Astrocyte (in vitro differentiated cells and primary cell): Measurements from ENCODE around the gene CACNB4. TPM values are rescaled to one million over a fixed set of nuclear protein-coding genes. Genes with fewer than 3 reads are reported as not detected.
"Not testable (repeated sequence)": the region's sequence is repeated elsewhere in the genome, so short reads cannot be mapped to it uniquely, and the experiment has no call there.

Source experiments
- DNase-seq: peaks from one replicate; pipeline ENCODE4 v3.0.0-alpha.2; 2010; ENCODE audit warnings: low read depth
- FAIRE-seq: peaks from 2 replicates; lab custom pipeline; 2011; peaks lifted over from hg19 to GRCh38; lab: Jason Lieb, UNC
- H2AFZ ChIP-seq: 2 replicates; pipeline ENCODE4 v1.6.0; 2012; ENCODE audit warnings: low read depth, low read length, inconsistent platforms
- H3K27ac ChIP-seq: 2 replicates; pipeline ENCODE4 v1.5.1; 2011; ENCODE audit warnings: low read depth, low read length, inconsistent platforms
- H3K27me3 ChIP-seq: 2 replicates; pipeline ENCODE4 v1.6.0; 2011; ENCODE audit warnings: low read length, inconsistent platforms; ENCODE audit not compliant: insufficient read depth
- H3K36me3 ChIP-seq: 2 replicates; pipeline ENCODE4 v1.5.1; 2011; ENCODE audit warnings: low read length, inconsistent platforms; ENCODE audit not compliant: insufficient read depth
- H3K4me1 ChIP-seq: 2 replicates; pipeline ENCODE4 v1.5.1; 2011; ENCODE audit warnings: low read length, inconsistent platforms; ENCODE audit not compliant: insufficient read depth
- H3K4me2 ChIP-seq: 2 replicates; pipeline ENCODE4 v1.6.0; 2012; ENCODE audit warnings: low read length, inconsistent platforms
- H3K4me3 ChIP-seq: 2 replicates; pipeline ENCODE4 v1.5.1; 2011; ENCODE audit warnings: low read depth, mild to moderate bottlenecking, low read length, inconsistent platforms; ENCODE audit not compliant: insufficient read depth
- H3K79me2 ChIP-seq: 2 replicates; pipeline ENCODE4 v1.6.0; 2012; ENCODE audit warnings: mild to moderate bottlenecking, low read length, inconsistent platforms; ENCODE audit not compliant: insufficient read depth
- H3K9ac ChIP-seq: 2 replicates; pipeline ENCODE4 v1.6.0; 2012; ENCODE audit warnings: mild to moderate bottlenecking, low read length, inconsistent platforms
- H3K9me3 ChIP-seq: 2 replicates; pipeline ENCODE4 v1.5.1; 2012; ENCODE audit warnings: low read depth, mild to moderate bottlenecking, low read length, inconsistent platforms; ENCODE audit not compliant: insufficient read depth
- H4K20me1 ChIP-seq: 2 replicates; pipeline ENCODE4 v1.6.0; 2012; ENCODE audit warnings: low read length, inconsistent platforms; ENCODE audit not compliant: insufficient read depth
- H3K27ac Mint-ChIP-seq: one replicate; pipeline ENCODE4 v1.8.0; 2021; ENCODE audit warnings: mild to moderate bottlenecking, mixed read lengths; ENCODE audit not compliant: unreplicated experiment
- H3K27me3 Mint-ChIP-seq: one replicate; pipeline ENCODE4 v1.8.0; 2021; ENCODE audit warnings: low read depth, mixed read lengths; ENCODE audit not compliant: unreplicated experiment
- H3K36me3 Mint-ChIP-seq: one replicate; pipeline ENCODE4 v1.8.0; 2021; ENCODE audit warnings: low read depth, mixed read lengths; ENCODE audit not compliant: unreplicated experiment
- H3K4me1 Mint-ChIP-seq: one replicate; pipeline ENCODE4 v1.8.0; 2021; ENCODE audit warnings: low read depth, mixed read lengths; ENCODE audit not compliant: unreplicated experiment
- H3K4me3 Mint-ChIP-seq: one replicate; pipeline ENCODE4 v1.8.0; 2021; ENCODE audit warnings: mild to moderate bottlenecking, moderate library complexity, mixed read lengths; ENCODE audit not compliant: unreplicated experiment
- H3K9me3 Mint-ChIP-seq: one replicate; pipeline ENCODE4 v1.8.0; 2021; ENCODE audit warnings: mild to moderate bottlenecking, mixed read lengths; ENCODE audit not compliant: unreplicated experiment
- CTCF ChIP-seq: IDR thresholded peaks from 2 replicates; pipeline ENCODE4 v1.5.1; 2011; ENCODE audit warnings: low read depth, mild to moderate bottlenecking, inconsistent platforms, low read length, moderate library complexity; ENCODE audit not compliant: insufficient read depth
- EZH2 ChIP-seq: IDR thresholded peaks from 2 replicates; pipeline ENCODE4 v1.6.1; 2012; ENCODE audit warnings: mild to moderate bottlenecking, low read length, inconsistent platforms; ENCODE audit not compliant: insufficient read depth
- total RNA-seq: library from RNA; stranded (reverse); gene quantifications from 2 replicates; pipeline ENCODE4 v1.2.1, GENCODE V29; 2021

CACNB4 gene
- total RNA-seq, 1 donor from 2014 or later: 1.8 TPM

GRCh38 chr2:151916632-151917031, 182.2 kb downstream of the CACNB4 start:
- H3K4me1 Mint-ChIP-seq: no peaks in the 10 kb centered on the region
- H3K9me3 ChIP-seq: no peaks in the 10 kb centered on the region
- H3K9ac ChIP-seq: no peak overlapping the region
- H3K79me2 ChIP-seq: no peaks in the 10 kb centered on the region
- H3K27me3 Mint-ChIP-seq: peaks cover 3% of the 10 kb centered on the region
- peaks cover 4% of the 10 kb centered on the region for H3K9me3 Mint-ChIP-seq
- H4K20me1 ChIP-seq: no peaks in the 10 kb centered on the region
- TF ChIP-seq CTCF (no peak), EZH2 (no peak)
- H3K36me3 Mint-ChIP-seq: no peaks in the 10 kb centered on the region
- no peak overlapping the region for H3K4me2 ChIP-seq
- H3K27ac Mint-ChIP-seq: no peak overlapping the region
- no peak overlapping the region for H2AFZ ChIP-seq
- H3K4me3 ChIP-seq: no peak overlapping the region
- H3K4me3 Mint-ChIP-seq: no peak overlapping the region
- no peak overlapping the region for H3K27ac ChIP-seq
- no peaks in the 10 kb centered on the region for H3K27me3 ChIP-seq
- no peaks in the 10 kb centered on the region for H3K4me1 ChIP-seq
- FAIRE-seq (no peak), DNase-seq (no peak)
- H3K36me3 ChIP-seq: no peaks in the 10 kb centered on the region

GRCh38 chr2:151915629-151916025, 183.2 kb downstream of the CACNB4 start:
- H3K9me3 ChIP-seq, H3K27ac Mint-ChIP-seq, H3K27me3 Mint-ChIP-seq, H3K4me3 Mint-ChIP-seq, H3K79me2 ChIP-seq, FAIRE-seq, H3K27ac ChIP-seq, H3K27me3 ChIP-seq, DNase-seq, H3K36me3 ChIP-seq, H3K9me3 Mint-ChIP-seq, H3K36me3 Mint-ChIP-seq, H3K4me2 ChIP-seq, H4K20me1 ChIP-seq, H3K9ac ChIP-seq, H3K4me1 Mint-ChIP-seq, H3K4me3 ChIP-seq, H2AFZ ChIP-seq, H3K4me1 ChIP-seq: not testable (repeated sequence)

GRCh38 chr2:151914989-151915628, 183.7 kb downstream of the CACNB4 start:
- no peak for FAIRE-seq
- Mint-ChIP-seq H3K27ac (no peak overlapping the region), H3K36me3 (no peaks in the 10 kb centered on the region)

More at GRCh38 chr2:151914989-151915628, 183.7 kb downstream of the CACNB4 start:
- no peaks in the 10 kb centered on the region for H3K9me3 ChIP-seq
- DNase-seq: no peak
- H2AFZ ChIP-seq: no peak overlapping the region
- no peak overlapping the region for H3K4me2 ChIP-seq
- no peaks in the 10 kb centered on the region for H3K4me1 Mint-ChIP-seq
- H3K4me3 Mint-ChIP-seq: no peak overlapping the region
- H3K9me3 Mint-ChIP-seq: peaks cover 7% of the 10 kb centered on the region
- no peaks in the 10 kb centered on the region for H3K4me1 ChIP-seq
- no peak for TF ChIP-seq EZH2
- TF ChIP-seq CTCF: no peak
- peaks cover 3% of the 10 kb centered on the region for H3K27me3 Mint-ChIP-seq
- no peak overlapping the region for H3K27ac ChIP-seq
- H3K4me3 ChIP-seq: no peak overlapping the region
- no peaks in the 10 kb centered on the region for H4K20me1 ChIP-seq
- H3K9ac ChIP-seq: no peak overlapping the region
- no peaks in the 10 kb centered on the region for H3K27me3 ChIP-seq
- H3K36me3 ChIP-seq: no peaks in the 10 kb centered on the region
- no peaks in the 10 kb centered on the region for H3K79me2 ChIP-seq
